OCI-LY7 (cell line): ENCODE data around the gene SIRT3.

Experiments
- EZH2phosphoT487 ChIP-seq: fragments of 200-600 bp; sonication (generic); IDR thresholded peaks from 2 replicates; pipeline ENCODE4 v1.6.1; 2018; ENCODE audit warnings: low read depth, borderline replicate concordance, mild to moderate bottlenecking, mixed run types, antibody characterized with exemption, low read length, moderate library complexity, mixed read lengths
- TF ChIP-seq, protein P1 (sequence below): fragments of 200-600 bp; sonication (generic); conservative IDR thresholded peaks from 2 replicates; pipeline ENCODE4 v1.5.1; 2014; ENCODE audit warnings: mild to moderate bottlenecking, antibody characterized with exemption, low read length, moderate library complexity, mixed read lengths

GRCh38 chr11:272195-272930 is 36.2 kb upstream of the SIRT3 start:
- TF ChIP-seq EZH2phosphoT487, result no peak
- TF ChIP-seq, protein P1, sequence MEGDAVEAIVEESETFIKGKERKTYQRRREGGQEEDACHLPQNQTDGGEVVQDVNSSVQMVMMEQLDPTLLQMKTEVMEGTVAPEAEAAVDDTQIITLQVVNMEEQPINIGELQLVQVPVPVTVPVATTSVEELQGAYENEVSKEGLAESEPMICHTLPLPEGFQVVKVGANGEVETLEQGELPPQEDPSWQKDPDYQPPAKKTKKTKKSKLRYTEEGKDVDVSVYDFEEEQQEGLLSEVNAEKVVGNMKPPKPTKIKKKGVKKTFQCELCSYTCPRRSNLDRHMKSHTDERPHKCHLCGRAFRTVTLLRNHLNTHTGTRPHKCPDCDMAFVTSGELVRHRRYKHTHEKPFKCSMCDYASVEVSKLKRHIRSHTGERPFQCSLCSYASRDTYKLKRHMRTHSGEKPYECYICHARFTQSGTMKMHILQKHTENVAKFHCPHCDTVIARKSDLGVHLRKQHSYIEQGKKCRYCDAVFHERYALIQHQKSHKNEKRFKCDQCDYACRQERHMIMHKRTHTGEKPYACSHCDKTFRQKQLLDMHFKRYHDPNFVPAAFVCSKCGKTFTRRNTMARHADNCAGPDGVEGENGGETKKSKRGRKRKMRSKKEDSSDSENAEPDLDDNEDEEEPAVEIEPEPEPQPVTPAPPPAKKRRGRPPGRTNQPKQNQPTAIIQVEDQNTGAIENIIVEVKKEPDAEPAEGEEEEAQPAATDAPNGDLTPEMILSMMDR, result no peak
